ENCODE data around the gene GPC5. TPM values are rescaled to one million over a fixed set of nuclear protein-coding genes. Genes with fewer than 3 reads are reported as not detected.

GPC5 gene
- total and polyA plus RNA-seq, 9 of the 15 experiments (the other 6 are each of a cell fraction or from before 2014, with no cell fraction given): 0.18 to 0.27 TPM; not detected in 7

GRCh38 chr13:92830821-92831220 is 1432.4 kb downstream of the GPC5 start:
- no TSS peak for BruUV-seq (replicated peaks)
- no peak for ATAC-seq
- H2AFZ ChIP-seq (ENCODE audit: low read depth, low read length): no peak overlapping the region
- WGBS (ENCODE audit: insufficient coverage, low coverage, missing lambda C conversion rate): 0% methylated on average over 3 of the region's 3 CpGs
- no peak for DNase-seq (ENCODE audit: extremely low read depth in 1 of 4, low spot score in 3 of 4)
- H3K9ac ChIP-seq (ENCODE audit: insufficient read depth in 1 of 2, low read depth in 2 of 2, low read length in 2 of 2): no peak overlapping the region
- FAIRE-seq: no peak
- H3K4me2 ChIP-seq (ENCODE audit: insufficient read depth, low read length): no peak overlapping the region
- no peaks in the 10 kb centered on the region for H3K36me3 ChIP-seq (ENCODE audit: control insufficient read depth, insufficient read depth, low read length)
- no peak overlapping the region for H3K4me3 ChIP-seq
- no peaks in the 10 kb centered on the region for H4K20me1 ChIP-seq (replicated peaks; ENCODE audit: control insufficient read depth, insufficient read depth, low read length)
- H3K27ac ChIP-seq (ENCODE audit: extremely low read depth, low read depth, low read length): no peak overlapping the region
- no peaks in the 10 kb centered on the region for H3K9me3 ChIP-seq (replicated peaks; ENCODE audit: control insufficient read depth, insufficient read depth, low read depth, low read length)
- in situ Hi-C loops (cut with MboI) (no loop called here), intact Hi-C loops (cut with micrococcal nuclease) (no loop called here)
- ChIA-PET CTCF (ENCODE audit: low intra/inter-chr PET ratio) (no interaction called here), POLR2A (no interaction called here)
- no peaks in the 10 kb centered on the region for H3K79me2 ChIP-seq (ENCODE audit: control insufficient read depth, insufficient read depth, low read length)
- no peaks in the 10 kb centered on the region for H3K9me1 ChIP-seq (ENCODE audit: control insufficient read depth, insufficient read depth, low read length)
- H3K4me1 ChIP-seq (replicated peaks in 1 of 2; ENCODE audit: control insufficient read depth in 2 of 2, insufficient read depth in 2 of 2, low read length in 2 of 2): no peaks in the 10 kb centered on the region
- H3K27me3 ChIP-seq (ENCODE audit: control insufficient read depth in 2 of 2, insufficient read depth in 2 of 2, low read length in 2 of 2): no peaks in the 10 kb centered on the region
- no peak for TF ChIP-seq HBP1 (CRISPR knock-in tag; IDR thresholded peaks at IDR 0.05)
- no peak for TF ChIP-seq ZC3H11A (IDR thresholded peaks at IDR 0.05; ENCODE audit: low read depth, low read length)
- TF ChIP-seq KAT2B (IDR thresholded peaks at IDR 0.05; ENCODE audit: low read depth, low read length): no peak
- no peak for TF ChIP-seq ZKSCAN1 (IDR thresholded peaks at IDR 0.05; ENCODE audit: low read depth, low read length)
- no peak for TF ChIP-seq ZNF12 (CRISPR knock-in tag; IDR thresholded peaks at IDR 0.05)
- TF ChIP-seq ZC3H4 (CRISPR knock-in tag; IDR thresholded peaks at IDR 0.05; ENCODE audit: borderline replicate concordance): no peak
- TF ChIP-seq ZEB2 (IDR thresholded peaks at IDR 0.05): no peak
- TF ChIP-seq, protein P1, sequence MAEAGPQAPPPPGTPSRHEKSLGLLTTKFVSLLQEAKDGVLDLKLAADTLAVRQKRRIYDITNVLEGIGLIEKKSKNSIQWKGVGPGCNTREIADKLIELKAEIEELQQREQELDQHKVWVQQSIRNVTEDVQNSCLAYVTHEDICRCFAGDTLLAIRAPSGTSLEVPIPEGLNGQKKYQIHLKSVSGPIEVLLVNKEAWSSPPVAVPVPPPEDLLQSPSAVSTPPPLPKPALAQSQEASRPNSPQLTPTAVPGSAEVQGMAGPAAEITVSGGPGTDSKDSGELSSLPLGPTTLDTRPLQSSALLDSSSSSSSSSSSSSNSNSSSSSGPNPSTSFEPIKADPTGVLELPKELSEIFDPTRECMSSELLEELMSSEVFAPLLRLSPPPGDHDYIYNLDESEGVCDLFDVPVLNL (CRISPR knock-in tag; IDR thresholded peaks at IDR 0.05; ENCODE audit: low read depth): no peak
- TF ChIP-seq, protein P2, sequence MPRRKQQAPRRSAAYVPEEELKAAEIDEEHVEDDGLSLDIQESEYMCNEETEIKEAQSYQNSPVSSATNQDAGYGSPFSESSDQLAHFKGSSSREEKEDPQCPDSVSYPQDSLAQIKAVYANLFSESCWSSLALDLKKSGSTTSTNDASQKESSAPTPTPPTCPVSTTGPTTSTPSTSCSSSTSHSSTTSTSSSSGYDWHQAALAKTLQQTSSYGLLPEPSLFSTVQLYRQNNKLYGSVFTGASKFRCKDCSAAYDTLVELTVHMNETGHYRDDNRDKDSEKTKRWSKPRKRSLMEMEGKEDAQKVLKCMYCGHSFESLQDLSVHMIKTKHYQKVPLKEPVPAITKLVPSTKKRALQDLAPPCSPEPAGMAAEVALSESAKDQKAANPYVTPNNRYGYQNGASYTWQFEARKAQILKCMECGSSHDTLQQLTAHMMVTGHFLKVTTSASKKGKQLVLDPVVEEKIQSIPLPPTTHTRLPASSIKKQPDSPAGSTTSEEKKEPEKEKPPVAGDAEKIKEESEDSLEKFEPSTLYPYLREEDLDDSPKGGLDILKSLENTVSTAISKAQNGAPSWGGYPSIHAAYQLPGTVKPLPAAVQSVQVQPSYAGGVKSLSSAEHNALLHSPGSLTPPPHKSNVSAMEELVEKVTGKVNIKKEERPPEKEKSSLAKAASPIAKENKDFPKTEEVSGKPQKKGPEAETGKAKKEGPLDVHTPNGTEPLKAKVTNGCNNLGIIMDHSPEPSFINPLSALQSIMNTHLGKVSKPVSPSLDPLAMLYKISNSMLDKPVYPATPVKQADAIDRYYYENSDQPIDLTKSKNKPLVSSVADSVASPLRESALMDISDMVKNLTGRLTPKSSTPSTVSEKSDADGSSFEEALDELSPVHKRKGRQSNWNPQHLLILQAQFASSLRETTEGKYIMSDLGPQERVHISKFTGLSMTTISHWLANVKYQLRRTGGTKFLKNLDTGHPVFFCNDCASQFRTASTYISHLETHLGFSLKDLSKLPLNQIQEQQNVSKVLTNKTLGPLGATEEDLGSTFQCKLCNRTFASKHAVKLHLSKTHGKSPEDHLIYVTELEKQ (CRISPR knock-in tag; IDR thresholded peaks at IDR 0.05): no peak
- TF ChIP-seq, protein P3, sequence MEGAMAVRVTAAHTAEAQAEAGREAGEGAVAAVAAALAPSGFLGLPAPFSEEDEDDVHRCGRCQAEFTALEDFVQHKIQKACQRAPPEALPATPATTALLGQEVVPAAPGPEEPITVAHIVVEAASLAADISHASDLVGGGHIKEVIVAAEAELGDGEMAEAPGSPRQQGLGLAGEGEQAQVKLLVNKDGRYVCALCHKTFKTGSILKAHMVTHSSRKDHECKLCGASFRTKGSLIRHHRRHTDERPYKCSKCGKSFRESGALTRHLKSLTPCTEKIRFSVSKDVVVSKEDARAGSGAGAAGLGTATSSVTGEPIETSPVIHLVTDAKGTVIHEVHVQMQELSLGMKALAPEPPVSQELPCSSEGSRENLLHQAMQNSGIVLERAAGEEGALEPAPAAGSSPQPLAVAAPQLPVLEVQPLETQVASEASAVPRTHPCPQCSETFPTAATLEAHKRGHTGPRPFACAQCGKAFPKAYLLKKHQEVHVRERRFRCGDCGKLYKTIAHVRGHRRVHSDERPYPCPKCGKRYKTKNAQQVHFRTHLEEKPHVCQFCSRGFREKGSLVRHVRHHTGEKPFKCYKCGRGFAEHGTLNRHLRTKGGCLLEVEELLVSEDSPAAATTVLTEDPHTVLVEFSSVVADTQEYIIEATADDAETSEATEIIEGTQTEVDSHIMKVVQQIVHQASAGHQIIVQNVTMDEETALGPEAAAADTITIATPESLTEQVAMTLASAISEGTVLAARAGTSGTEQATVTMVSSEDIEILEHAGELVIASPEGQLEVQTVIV (CRISPR knock-in tag; IDR thresholded peaks at IDR 0.05; ENCODE audit: borderline replicate concordance): no peak
- no peak for TF ChIP-seq MEF2A (IDR thresholded peaks at IDR 0.05; ENCODE audit: control insufficient read depth, low read depth, low read length)
- TF ChIP-seq ETS1 (conservative IDR thresholded peaks at IDR 0.05; ENCODE audit: control insufficient read depth, low read depth, low read length): no peak
- TF ChIP-seq MAZ (CRISPR knock-in tag; conservative IDR thresholded peaks at IDR 0.05 in 1 of 2, IDR thresholded peaks at IDR 0.05 in 1 of 2): no peak
